GM21367 (cell line): ENCODE results near the gene CASP10.
"Not testable (repeated sequence)": the region's sequence is repeated elsewhere in the genome, so short reads cannot be mapped to it uniquely, and the experiment has no call there.

Source experiments
- ATAC-seq: cut with Tn5 transposase; IDR thresholded peaks from one replicate; pipeline ENCODE4 v1.9.1; 2021; ENCODE audit not compliant: unreplicated experiment

CASP10 gene

GRCh38 chr2:201231781-201232466 is 49.0 kb downstream of the CASP10 start:
- ATAC-seq = no peak

DNA sequence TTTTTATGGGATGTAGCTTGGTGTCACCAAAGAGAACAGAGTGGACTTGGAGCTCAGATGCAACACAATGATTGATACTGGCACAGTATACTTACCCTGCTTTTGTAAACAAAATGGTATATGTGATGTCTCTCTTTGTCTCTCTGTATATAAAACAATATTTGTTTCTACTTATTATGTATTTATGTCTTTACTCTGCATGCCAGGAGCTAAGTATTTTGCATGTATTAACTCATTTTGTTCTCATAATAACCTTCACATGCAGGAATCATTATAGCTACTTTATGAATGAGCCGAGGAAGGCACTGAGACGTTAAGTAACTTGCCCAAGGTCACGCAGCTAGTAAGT is 49.5 kb downstream of the CASP10 start:
- no peak for ATAC-seq

GRCh38 chr2:201233192-201233811 is 50.4 kb downstream of the CASP10 start:
- ATAC-seq = peak; percentile 90

GRCh38 chr2:201233812-201234662 is 51.1 kb downstream of the CASP10 start:
- no peak for ATAC-seq

GRCh38 chr2:201234663-201235135 is 51.8 kb downstream of the CASP10 start:
- ATAC-seq = no peak

DNA sequence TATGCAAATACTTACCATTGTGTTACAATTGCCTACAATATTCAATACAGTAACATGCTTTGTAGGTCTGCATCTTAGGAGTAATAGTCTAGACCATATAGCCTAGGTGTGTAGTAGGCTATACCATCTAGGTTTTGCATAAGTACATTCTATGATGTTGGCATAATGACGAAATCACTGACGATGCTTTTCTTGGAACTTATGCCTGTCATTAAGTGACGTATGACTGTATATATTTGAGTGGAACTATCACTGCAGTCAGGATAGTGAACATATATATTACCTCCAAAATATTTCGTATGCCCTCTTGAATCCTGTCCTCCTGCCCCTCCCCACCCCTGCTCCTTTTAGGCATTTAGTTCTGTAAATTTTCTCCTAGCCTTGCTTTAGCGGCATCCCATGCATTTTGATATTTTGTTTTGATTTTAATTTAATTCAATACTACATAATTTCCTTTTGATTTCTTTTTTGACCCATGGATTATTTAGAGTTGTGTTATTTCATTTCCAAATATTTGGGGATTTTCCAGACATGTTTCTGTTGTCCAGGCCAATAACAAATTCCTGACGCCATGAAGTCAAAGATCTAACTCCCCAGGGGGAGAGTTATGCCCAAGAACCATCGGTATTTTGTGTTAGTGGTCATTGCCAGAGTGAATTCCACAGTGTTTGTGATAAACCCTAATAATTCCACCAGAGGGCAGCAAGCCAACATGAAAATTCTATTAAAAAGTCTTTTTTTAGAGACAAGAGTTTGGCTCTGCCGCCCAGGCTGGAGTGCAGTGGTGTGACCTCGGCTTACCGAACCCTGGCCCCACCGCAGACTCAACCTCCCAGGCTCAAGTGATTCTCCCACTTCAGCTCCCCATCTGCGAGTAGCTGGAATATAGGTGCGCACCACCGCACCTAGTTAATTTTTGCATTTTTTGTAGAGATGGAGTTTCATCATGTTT is 53.2 kb downstream of the CASP10 start:
- no peak for ATAC-seq

DNA sequence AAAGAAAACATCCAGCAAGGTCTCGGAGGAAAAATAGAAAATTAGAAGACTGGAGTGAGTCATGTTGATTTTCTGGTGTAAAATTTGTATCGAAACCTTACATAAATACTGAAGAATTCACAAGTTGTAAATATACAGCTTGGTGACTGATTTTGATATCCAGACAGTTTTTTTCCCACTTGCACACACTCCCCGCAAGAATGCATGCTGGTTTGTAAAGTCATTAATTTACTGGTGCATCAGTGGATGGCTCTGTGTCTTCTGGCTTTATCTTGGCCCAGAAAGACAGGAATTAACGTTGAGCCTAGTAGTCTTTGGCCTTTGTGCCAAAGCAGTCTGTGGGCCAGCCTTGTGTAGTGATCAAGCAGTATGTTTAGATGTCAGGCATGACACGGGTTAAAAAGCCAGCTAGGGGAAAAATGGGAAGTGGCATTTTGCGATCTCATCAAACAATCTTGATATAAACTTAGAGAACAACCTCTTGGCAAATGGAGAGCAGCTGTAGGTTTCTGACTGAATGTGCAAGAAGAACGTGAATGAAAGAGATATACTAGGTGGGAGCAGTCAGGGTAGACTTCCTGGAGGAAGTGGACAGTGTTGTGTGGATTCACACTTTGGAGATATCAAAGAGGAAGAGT is 54.7 kb downstream of the CASP10 start:
- no peak for ATAC-seq

DNA sequence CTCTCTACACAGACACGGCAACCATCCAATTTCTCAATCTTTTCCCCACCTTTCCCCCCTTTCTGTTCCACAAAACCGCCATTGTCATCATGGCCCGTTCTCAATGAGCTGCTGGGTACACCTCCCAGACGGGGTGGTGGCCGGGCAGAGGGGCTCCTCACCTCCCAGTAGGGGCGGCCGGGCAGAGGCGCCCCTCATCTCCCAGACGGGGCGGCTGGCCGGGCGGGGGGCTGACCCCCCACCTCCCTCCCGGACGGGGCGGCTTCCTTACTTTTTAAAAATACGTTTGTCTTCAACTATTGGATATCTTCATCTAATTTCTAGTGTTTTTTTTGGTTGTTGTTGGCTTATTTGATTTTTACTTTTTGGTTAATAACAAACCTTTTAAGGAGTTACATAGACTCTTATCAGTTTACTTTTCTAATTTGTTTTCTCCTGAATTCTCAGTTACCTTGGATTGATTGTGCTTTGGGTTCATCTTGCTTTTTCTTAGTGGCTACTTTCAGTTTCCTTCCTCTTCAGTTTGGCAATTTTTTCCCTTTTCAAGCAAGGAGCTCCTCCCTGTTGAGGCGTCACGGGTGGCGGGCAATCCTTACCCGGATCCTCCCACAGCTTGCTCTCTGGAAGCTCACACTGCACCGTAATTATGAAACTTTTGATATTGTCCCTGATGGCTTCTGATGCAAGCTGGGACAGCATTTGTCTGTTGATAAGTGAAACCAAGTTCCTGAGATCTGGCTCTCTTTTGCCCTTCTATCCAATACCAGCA is 56.4 kb downstream of the CASP10 start:
- not testable (repeated sequence) for ATAC-seq

DNA sequence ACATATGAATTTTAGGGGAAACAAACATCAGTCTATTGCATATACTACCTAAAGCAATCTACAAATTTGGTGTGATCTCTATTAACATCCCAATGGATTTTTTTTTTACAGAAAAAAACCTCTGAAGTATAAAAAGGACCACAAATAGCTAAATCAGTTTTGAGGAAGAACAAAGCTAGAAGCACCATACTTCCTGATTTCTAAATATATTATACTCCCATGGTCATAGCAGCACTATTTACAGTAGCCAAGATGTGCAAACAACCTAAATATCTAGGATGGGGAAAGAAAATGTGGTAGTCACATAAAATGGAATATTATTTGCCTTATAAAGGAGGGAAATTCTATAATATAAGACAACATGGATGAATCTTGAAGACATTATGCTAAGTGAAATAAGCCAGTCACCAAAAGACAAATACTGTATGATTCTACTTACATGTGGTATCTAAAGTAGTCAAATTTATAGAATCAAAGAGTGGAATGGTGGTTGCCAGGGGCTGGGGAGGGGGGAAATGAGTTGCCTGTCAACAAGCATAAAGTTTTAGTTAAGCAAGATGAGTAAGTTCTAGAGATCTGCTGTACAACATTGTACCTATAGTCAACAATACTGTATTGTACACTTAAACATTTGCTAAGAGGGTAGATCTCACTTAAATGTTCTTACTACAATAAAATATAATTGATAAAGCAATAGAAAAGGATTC is 59.8 kb downstream of the CASP10 start:
- no peak for ATAC-seq

GRCh38 chr2:201244829-201245228 is 61.9 kb downstream of the CASP10 start:
- ATAC-seq = no peak

DNA sequence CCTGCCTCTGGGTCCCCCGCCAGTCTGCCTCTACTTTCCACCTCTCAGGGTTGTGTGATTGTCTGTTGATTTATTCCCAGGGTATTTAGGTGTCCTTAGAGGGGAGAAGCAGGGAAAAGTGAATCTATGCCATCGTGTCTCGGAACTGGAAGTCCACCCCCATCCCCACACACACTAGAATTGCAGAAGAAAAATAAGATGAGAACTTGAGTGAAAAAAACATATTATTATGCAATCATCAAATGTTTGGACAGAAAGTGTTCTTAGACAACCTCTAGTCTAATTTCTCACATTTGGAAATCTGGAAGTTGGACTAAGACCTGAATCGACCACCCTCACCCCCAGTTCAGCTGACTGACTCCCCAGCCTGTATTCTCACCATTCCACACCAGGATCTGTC is 63.3 kb downstream of the CASP10 start:
- no peak for ATAC-seq

- no peak for ATAC-seq
Measured at GRCh38 chr2:201248288-201248844, 65.4 kb downstream of the CASP10 start.

GRCh38 chr2:201249889-201250288 is 66.9 kb downstream of the CASP10 start:
- no peak for ATAC-seq

DNA sequence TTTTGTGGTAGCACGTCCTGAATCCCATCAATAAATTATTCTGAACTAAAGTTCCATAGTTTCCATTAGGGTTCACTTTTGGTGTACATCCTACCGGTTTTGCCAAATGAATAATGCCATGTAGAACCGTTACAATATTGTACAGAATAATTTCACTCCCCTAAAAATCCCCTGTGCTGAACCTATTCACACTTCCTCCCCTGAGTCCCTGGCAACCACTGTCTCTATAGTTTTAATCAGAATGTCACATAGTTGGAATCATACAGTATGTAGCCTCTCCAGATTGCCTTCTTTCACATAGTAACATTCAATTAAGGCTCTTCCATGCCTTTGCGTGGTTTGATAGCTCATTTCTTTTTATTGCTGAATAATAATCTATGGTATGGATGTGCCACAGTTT is 67.8 kb downstream of the CASP10 start:
- ATAC-seq = no peak

- ATAC-seq = no peak
Measured at GRCh38 chr2:201254081-201254730, 71.3 kb downstream of the CASP10 start.

DNA sequence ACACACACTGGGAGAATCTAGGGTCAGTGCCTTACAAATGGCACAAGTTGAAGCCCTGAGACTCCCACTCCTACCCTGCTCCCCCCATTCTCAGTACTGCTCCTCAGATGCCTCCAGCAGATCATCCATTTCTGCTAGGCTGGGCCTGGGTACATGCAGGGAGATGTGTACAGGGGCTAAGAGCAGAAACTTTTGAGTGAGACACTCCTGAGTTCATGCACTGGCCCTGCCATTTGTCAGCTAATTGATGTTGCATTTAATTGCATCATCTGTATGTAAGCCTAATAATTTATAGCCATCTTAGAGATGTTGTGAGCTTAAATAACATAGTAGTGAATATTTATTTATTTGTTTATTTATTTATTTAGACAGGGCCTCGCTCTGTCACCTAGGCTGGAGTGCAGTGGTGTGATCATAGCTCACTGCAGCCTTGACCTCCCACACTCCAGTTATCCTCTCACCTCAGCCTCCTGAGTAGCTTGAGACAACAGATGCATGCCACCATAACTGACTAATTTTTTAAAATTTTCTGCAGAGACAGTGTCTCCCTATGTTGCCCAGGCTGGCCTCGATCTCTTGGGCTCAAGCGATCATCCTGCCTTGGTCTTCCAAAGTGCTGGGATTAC is 72.6 kb downstream of the CASP10 start:
- ATAC-seq = no peak

DNA sequence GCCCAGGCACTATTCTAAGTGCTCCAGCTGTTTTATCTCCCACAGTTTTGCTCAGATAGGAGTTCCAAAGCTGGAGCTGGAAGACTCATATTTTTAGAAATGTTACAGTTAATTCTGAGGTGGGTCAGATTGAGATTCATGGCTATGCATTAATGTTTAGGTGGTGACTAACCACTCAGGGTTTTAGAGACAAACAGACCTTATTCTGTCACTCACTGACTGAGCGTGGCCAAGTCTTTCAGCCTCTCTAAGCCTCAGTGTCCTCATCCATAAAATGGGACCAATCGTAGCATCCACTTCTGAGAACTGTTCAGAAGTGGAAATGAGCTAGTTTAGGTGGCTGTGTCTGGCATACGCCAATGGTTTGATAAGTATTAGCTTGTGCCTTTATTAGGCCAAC is 73.1 kb downstream of the CASP10 start:
- ATAC-seq = no peak
